Esophagus muscularis mucosa (tissue), 3 donors: ENCODE measurements around the gene BEST2.

Source experiments
- POLR2A ChIP-seq: fragments of 450-650 bp; IDR thresholded peaks from one replicate; pipeline ENCODE4 v1.6.1; 2017; ENCODE audit warnings: antibody characterized with exemption, moderate library complexity, mild to moderate bottlenecking, low read depth
- TF ChIP-seq, protein P1 (sequence below), 3 experiments: fragments of 200-600 bp in 2 of 3; fragments of 450-650 bp in 1 of 3; sonication (generic) in 2 of 3; IDR thresholded peaks; one replicate each; pipeline ENCODE4 v1.5.1; 2017 to 2019; ENCODE audit warnings: antibody characterized with exemption in 3 of 3, mild to moderate bottlenecking in 2 of 3, moderate library complexity in 1 of 3

DNA sequence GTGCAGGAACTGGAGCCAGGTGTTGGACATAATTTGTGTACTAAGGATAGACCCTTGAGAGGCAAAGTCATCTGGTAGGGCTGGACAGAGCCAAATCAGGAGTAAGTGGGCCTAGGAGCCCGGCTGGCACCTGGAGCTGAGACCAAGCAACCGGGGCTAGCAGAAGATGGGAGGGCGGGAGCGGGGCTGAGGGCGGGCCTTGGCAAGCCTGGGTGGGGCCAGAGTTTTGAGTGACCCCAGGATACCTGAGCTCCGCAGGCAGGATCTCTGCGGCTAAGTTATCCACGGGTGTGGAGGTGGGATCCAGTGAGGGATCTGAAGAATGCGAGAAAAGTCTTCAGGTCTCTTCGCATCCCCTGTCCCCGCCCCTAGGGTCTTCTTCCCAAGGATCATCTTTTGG, 15.6 kb downstream of the BEST2 start:
- no peak for TF ChIP-seq POLR2A
- TF ChIP-seq, protein P1, sequence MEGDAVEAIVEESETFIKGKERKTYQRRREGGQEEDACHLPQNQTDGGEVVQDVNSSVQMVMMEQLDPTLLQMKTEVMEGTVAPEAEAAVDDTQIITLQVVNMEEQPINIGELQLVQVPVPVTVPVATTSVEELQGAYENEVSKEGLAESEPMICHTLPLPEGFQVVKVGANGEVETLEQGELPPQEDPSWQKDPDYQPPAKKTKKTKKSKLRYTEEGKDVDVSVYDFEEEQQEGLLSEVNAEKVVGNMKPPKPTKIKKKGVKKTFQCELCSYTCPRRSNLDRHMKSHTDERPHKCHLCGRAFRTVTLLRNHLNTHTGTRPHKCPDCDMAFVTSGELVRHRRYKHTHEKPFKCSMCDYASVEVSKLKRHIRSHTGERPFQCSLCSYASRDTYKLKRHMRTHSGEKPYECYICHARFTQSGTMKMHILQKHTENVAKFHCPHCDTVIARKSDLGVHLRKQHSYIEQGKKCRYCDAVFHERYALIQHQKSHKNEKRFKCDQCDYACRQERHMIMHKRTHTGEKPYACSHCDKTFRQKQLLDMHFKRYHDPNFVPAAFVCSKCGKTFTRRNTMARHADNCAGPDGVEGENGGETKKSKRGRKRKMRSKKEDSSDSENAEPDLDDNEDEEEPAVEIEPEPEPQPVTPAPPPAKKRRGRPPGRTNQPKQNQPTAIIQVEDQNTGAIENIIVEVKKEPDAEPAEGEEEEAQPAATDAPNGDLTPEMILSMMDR (IDR thresholded peaks at IDR 0.05), result no peak
